ENCODE measurements around the gene MMP12.

- TF ChIP-seq CTCF (IDR thresholded peaks at IDR 0.05; ENCODE audit: borderline replicate concordance, extremely low read depth, low read length, poor library complexity, severe bottlenecking), result no peak
- TF ChIP-seq EZH2 (IDR thresholded peaks at IDR 0.05; ENCODE audit: borderline replicate concordance, low read depth, low read length, severe bottlenecking), result no peak
Measured at GRCh38 chr11:102853055-102853454, 21.7 kb downstream of the MMP12 start.
